Neural cell (in vitro differentiated cells): Measurements from ENCODE around the gene A2ML1. TPM values are rescaled to one million over a fixed set of nuclear protein-coding genes. Genes with fewer than 3 reads are reported as not detected.

Experiments used
- H2AFZ ChIP-seq: fragments of 200-600, 300-800 bp; sonication (generic), shearing (Covaris generic); 2 replicates; pipeline ENCODE4 v1.6.0; 2014; ENCODE audit warnings: low read depth, mild to moderate bottlenecking, antibody characterized with exemption, low read length, moderate library complexity
- H3F3A ChIP-seq: fragments of 200-600 bp; shearing (Covaris generic); 2 replicates; pipeline ENCODE4 v1.6.1; 2016; ENCODE audit warnings: mild to moderate bottlenecking, moderate library complexity, mixed read lengths, antibody characterized with exemption, low read length; ENCODE audit not compliant: insufficient read depth, poor library complexity, severe bottlenecking
- H3K27ac ChIP-seq: fragments of 200-600, 300-800 bp; sonication (generic), shearing (Covaris generic); 2 replicates; pipeline ENCODE4 v1.5.1; 2014; ENCODE audit warnings: mild to moderate bottlenecking, low read length, moderate library complexity
- H3K27me3 ChIP-seq: fragments of 300-800, 200-600 bp; sonication (generic), shearing (Covaris generic); 2 replicates; pipeline ENCODE4 v1.6.0; 2014; ENCODE audit warnings: mild to moderate bottlenecking, low read depth, low read length, moderate library complexity; ENCODE audit not compliant: insufficient read depth
- H3K36me3 ChIP-seq: fragments of 300-800, 200-600 bp; sonication (generic), shearing (Covaris generic); 2 replicates; pipeline ENCODE4 v1.5.1; 2014; ENCODE audit warnings: mild to moderate bottlenecking, antibody characterized with exemption, low read length, moderate library complexity; ENCODE audit not compliant: insufficient read depth
- H3K4me2 ChIP-seq: fragments of 300-800, 200-600 bp; sonication (generic), shearing (Covaris generic); 2 replicates; pipeline ENCODE4 v1.6.0; 2014; ENCODE audit warnings: mild to moderate bottlenecking, low read length
- H3K4me3 ChIP-seq: fragments of 300-800, 200-600 bp; sonication (generic), shearing (Covaris generic); 2 replicates; pipeline ENCODE4 v1.5.1; 2014; ENCODE audit warnings: mild to moderate bottlenecking, low read length, moderate library complexity
- H3K79me2 ChIP-seq: fragments of 200-600 bp; shearing (Covaris generic); replicated peaks from 2 replicates; pipeline ENCODE4 v1.6.0; 2014; ENCODE audit warnings: mild to moderate bottlenecking, low read length, moderate library complexity; ENCODE audit not compliant: insufficient read depth
- H3K9ac ChIP-seq: fragments of 300-800, 200-600 bp; sonication (generic), shearing (Covaris generic); 2 replicates; pipeline ENCODE4 v1.6.1; 2016; ENCODE audit warnings: mild to moderate bottlenecking, low read length, mixed read lengths
- H3K9me2 ChIP-seq: fragments of 200-600 bp; shearing (Covaris generic); 2 replicates; pipeline ENCODE4 v1.6.1; 2016; ENCODE audit warnings: mild to moderate bottlenecking, low read length, mixed read lengths; ENCODE audit not compliant: insufficient read depth
- H3K9me3 ChIP-seq: fragments of 200-600, 300-800 bp; sonication (generic), shearing (Covaris generic); 2 replicates; pipeline ENCODE4 v1.6.1; 2016; ENCODE audit warnings: mild to moderate bottlenecking, mixed run types, low read length, moderate library complexity, mixed read lengths
- H4K20me1 ChIP-seq: fragments of 200-600 bp; shearing (Covaris generic); 2 replicates; pipeline ENCODE4 v1.6.1; 2016; ENCODE audit warnings: mild to moderate bottlenecking, mixed run types; ENCODE audit not compliant: insufficient read depth
- EP300 ChIP-seq: fragments of 450-650 bp; conservative IDR thresholded peaks from 2 replicates; pipeline ENCODE4 v1.6.1; 2014; ENCODE audit warnings: antibody characterized with exemption, mild to moderate bottlenecking, moderate library complexity; ENCODE audit not compliant: poor library complexity, severe bottlenecking
- EZH2 ChIP-seq: fragments of 200-600, 300-800 bp; shearing (Covaris generic), sonication (generic); IDR thresholded peaks from 2 replicates; pipeline ENCODE4 v1.6.1; 2014; ENCODE audit warnings: antibody characterized with exemption, low read length, borderline replicate concordance, mild to moderate bottlenecking; ENCODE audit not compliant: insufficient read depth, poor library complexity, severe bottlenecking
- MXI1 ChIP-seq: fragments of 450-650 bp; conservative IDR thresholded peaks from 2 replicates; pipeline ENCODE4 v1.6.1; 2014; ENCODE audit warnings: antibody characterized with exemption, mild to moderate bottlenecking; ENCODE audit not compliant: poor library complexity, severe bottlenecking
- POLR2AphosphoS5 ChIP-seq: IDR thresholded peaks from 2 replicates; pipeline ENCODE4 v1.6.1; 2012
- RAD21 ChIP-seq: fragments of 450-650 bp; conservative IDR thresholded peaks from 2 replicates; pipeline ENCODE4 v1.6.1; 2014; ENCODE audit warnings: antibody characterized with exemption, mild to moderate bottlenecking, moderate library complexity
- SMC3 ChIP-seq: fragments of 450-650 bp; conservative IDR thresholded peaks from 2 replicates; pipeline ENCODE4 v1.6.1; 2014; ENCODE audit warnings: antibody characterized with exemption, mild to moderate bottlenecking, moderate library complexity; ENCODE audit not compliant: poor library complexity
- TAF1 ChIP-seq: IDR thresholded peaks from 2 replicates; pipeline ENCODE4 v1.6.1; 2012; ENCODE audit warnings: low read depth
- polyA plus RNA-seq: library from polyadenylated mRNA; depleted of rRNA; stranded (reverse); fragments of >200 nt; gene quantifications from 2 replicates; pipeline ENCODE4 v1.2.3, GENCODE V29; 2014
- TF ChIP-seq, protein P1 (sequence below): fragments of 450-650 bp; IDR thresholded peaks from 2 replicates; pipeline ENCODE4 v1.5.1; 2014; ENCODE audit warnings: antibody characterized with exemption, mild to moderate bottlenecking, moderate library complexity; ENCODE audit not compliant: poor library complexity, severe bottlenecking
- TF ChIP-seq, protein P2 (sequence below): IDR thresholded peaks from 2 replicates; pipeline ENCODE4 v1.6.1; 2012; ENCODE audit warnings: borderline replicate concordance

Gene A2ML1
- polyA plus RNA-seq, 1 donor from 2014 or later: not detected

DNA sequence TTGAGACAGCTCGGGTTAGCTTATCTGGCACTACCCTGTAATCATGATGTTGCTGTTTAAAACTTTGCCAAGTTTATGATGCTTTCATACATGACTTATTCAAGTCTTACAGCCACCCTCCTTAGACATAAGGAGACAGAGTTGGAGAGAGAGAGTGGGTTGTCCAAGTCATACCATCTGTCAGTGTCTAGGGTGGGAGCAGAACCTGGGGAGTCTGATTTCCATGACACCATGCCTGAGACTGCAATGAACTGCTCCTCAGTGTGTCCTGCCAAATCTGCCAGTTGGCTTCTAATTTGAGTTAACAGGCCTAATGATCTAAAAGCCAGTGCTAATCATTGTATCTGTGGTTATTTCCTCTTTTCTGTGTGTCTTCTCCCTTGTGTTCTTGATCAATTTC lies 48.2 kb downstream of the A2ML1 start:
- no peaks in the 10 kb centered on the region for H3K36me3 ChIP-seq
- no peaks in the 10 kb centered on the region for H3K79me2 ChIP-seq
- TF ChIP-seq MXI1 (no peak), RAD21 (no peak), EP300 (no peak), EZH2 (no peak), POLR2AphosphoS5 (no peak), SMC3 (no peak), TAF1 (no peak)
- TF ChIP-seq, protein P1, sequence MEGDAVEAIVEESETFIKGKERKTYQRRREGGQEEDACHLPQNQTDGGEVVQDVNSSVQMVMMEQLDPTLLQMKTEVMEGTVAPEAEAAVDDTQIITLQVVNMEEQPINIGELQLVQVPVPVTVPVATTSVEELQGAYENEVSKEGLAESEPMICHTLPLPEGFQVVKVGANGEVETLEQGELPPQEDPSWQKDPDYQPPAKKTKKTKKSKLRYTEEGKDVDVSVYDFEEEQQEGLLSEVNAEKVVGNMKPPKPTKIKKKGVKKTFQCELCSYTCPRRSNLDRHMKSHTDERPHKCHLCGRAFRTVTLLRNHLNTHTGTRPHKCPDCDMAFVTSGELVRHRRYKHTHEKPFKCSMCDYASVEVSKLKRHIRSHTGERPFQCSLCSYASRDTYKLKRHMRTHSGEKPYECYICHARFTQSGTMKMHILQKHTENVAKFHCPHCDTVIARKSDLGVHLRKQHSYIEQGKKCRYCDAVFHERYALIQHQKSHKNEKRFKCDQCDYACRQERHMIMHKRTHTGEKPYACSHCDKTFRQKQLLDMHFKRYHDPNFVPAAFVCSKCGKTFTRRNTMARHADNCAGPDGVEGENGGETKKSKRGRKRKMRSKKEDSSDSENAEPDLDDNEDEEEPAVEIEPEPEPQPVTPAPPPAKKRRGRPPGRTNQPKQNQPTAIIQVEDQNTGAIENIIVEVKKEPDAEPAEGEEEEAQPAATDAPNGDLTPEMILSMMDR: no peak
- TF ChIP-seq, protein P2, sequence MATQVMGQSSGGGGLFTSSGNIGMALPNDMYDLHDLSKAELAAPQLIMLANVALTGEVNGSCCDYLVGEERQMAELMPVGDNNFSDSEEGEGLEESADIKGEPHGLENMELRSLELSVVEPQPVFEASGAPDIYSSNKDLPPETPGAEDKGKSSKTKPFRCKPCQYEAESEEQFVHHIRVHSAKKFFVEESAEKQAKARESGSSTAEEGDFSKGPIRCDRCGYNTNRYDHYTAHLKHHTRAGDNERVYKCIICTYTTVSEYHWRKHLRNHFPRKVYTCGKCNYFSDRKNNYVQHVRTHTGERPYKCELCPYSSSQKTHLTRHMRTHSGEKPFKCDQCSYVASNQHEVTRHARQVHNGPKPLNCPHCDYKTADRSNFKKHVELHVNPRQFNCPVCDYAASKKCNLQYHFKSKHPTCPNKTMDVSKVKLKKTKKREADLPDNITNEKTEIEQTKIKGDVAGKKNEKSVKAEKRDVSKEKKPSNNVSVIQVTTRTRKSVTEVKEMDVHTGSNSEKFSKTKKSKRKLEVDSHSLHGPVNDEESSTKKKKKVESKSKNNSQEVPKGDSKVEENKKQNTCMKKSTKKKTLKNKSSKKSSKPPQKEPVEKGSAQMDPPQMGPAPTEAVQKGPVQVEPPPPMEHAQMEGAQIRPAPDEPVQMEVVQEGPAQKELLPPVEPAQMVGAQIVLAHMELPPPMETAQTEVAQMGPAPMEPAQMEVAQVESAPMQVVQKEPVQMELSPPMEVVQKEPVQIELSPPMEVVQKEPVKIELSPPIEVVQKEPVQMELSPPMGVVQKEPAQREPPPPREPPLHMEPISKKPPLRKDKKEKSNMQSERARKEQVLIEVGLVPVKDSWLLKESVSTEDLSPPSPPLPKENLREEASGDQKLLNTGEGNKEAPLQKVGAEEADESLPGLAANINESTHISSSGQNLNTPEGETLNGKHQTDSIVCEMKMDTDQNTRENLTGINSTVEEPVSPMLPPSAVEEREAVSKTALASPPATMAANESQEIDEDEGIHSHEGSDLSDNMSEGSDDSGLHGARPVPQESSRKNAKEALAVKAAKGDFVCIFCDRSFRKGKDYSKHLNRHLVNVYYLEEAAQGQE: no peak
- no peaks in the 10 kb centered on the region for H3K9me2 ChIP-seq
- H3K27me3 ChIP-seq: no peaks in the 10 kb centered on the region
- H4K20me1 ChIP-seq: no peaks in the 10 kb centered on the region
- no peak overlapping the region for H3K27ac ChIP-seq
- H3K4me3 ChIP-seq: no peak overlapping the region
- H3K4me2 ChIP-seq: no peak overlapping the region
- no peak overlapping the region for H3K9ac ChIP-seq
- no peak overlapping the region for H2AFZ ChIP-seq
- H3K9me3 ChIP-seq: no peaks in the 10 kb centered on the region
- H3F3A ChIP-seq: no peaks in the 10 kb centered on the region

DNA sequence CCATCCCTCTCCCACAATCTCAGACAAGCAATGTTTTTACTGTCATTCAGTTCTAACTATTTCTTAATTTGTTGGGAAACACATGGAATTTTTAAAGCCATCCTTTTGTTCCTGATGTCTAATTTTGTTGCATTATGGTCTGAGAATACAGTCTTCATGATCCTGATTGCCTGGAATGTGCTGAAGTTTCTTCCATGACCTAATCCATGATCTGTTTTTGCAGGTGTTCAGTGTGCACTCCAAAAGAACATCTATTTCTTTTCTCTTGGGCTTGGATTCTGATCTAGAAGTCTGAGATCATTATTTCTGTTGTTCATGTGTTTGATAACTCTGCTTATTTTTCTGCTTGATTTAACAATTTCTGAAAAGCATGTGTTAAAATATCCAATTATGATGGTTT lies 48.6 kb downstream of the A2ML1 start:
- Histone ChIP-seq H3K4me2 (no peak overlapping the region), H3K27me3 (no peaks in the 10 kb centered on the region), H3K79me2 (no peaks in the 10 kb centered on the region), H3K9me2 (no peaks in the 10 kb centered on the region), H3K9ac (no peak overlapping the region), H3K9me3 (no peaks in the 10 kb centered on the region), H3K36me3 (no peaks in the 10 kb centered on the region), H3K27ac (no peak overlapping the region), H3K4me3 (no peak overlapping the region), H4K20me1 (no peaks in the 10 kb centered on the region), H2AFZ (no peak overlapping the region), H3F3A (no peaks in the 10 kb centered on the region)
- TF ChIP-seq TAF1 (no peak), RAD21 (no peak), POLR2AphosphoS5 (no peak)
- TF ChIP-seq, protein P1: no peak
